H1 (cell line): ENCODE results near the gene TLE3. TPM values are rescaled to one million over a fixed set of nuclear protein-coding genes. Genes with fewer than 3 reads are reported as not detected.

Source experiments
- CTCF ChIA-PET: fragments of 300-600 bp; sonication (Branson Sonifier 250); formaldehyde crosslinking; loops from one replicate; lab custom pipeline; 2021; ENCODE audit not compliant: partially characterized antibody; lab: Charles Lee
- POLR2A ChIA-PET: fragments of 300-600 bp; sonication (Branson Sonifier 250); formaldehyde crosslinking; loops from one replicate; lab custom pipeline; 2021; ENCODE audit warnings: inconsistent platforms; ENCODE audit not compliant: partially characterized antibody; lab: Charles Lee
- DNase-seq, 2 experiments: peaks; one replicate each; pipeline versions ENCODE4 v3.0.0 to v3.0.0-alpha.2; 2010 to 2022; ENCODE audit warnings: low spot score in 2 of 2, low read depth in 1 of 2, mixed read lengths in 1 of 2
- FAIRE-seq: peaks from 2 replicates; lab custom pipeline; 2011; peaks lifted over from hg19 to GRCh38; lab: Jason Lieb, UNC
- H2AFZ ChIP-seq: 2 replicates; pipeline ENCODE4 v1.8.1; 2012; ENCODE audit warnings: low read length, inconsistent platforms
- H2AK5ac ChIP-seq: 2 replicates; pipeline ENCODE4 v1.6.1; 2013; ENCODE audit warnings: low read depth, low read length
- H2BK120ac ChIP-seq: replicated peaks from 2 replicates; pipeline ENCODE3; 2013; ENCODE audit warnings: low read depth, low read length, inconsistent platforms
- H2BK12ac ChIP-seq: 2 replicates; pipeline ENCODE4 v1.6.1; 2013; ENCODE audit warnings: low read depth, low read length
- H2BK15ac ChIP-seq: 2 replicates; pipeline ENCODE4 v1.6.1; 2013; ENCODE audit warnings: low read length
- H2BK20ac ChIP-seq: 2 replicates; pipeline ENCODE4 v1.6.1; 2013; ENCODE audit warnings: low read length
- H2BK5ac ChIP-seq: 2 replicates; pipeline ENCODE4 v1.6.1; 2013; ENCODE audit warnings: low read depth, low read length
- H3K14ac ChIP-seq: 2 replicates; pipeline ENCODE4 v1.6.1; 2013; ENCODE audit warnings: inconsistent platforms; ENCODE audit not compliant: insufficient read length
- H3K18ac ChIP-seq: 2 replicates; pipeline ENCODE4 v1.6.1; 2013; ENCODE audit warnings: low read length; ENCODE audit errors: extremely low read depth
- H3K23ac ChIP-seq: 2 replicates; pipeline ENCODE4 v1.6.1; 2013; ENCODE audit warnings: inconsistent platforms; ENCODE audit not compliant: insufficient read length
- H3K23me2 ChIP-seq: 2 replicates; pipeline ENCODE4 v1.6.1; 2013; ENCODE audit warnings: low read depth, low read length
- H3K27ac ChIP-seq: 2 replicates; pipeline ENCODE4 v1.6.1; 2011; ENCODE audit warnings: low read depth, low read length, inconsistent platforms
- H3K27me3 ChIP-seq, 4 experiments: replicated peaks in 1 of 4; 1 replicate in 1 of 4; 2 replicates in 3 of 4; pipeline versions ENCODE4 v1.6.1 to v1.8.1; 2011 to 2013; ENCODE audit warnings: low read length in 3 of 4, mild to moderate bottlenecking in 3 of 4, inconsistent platforms in 2 of 4, mixed read lengths in 2 of 4, moderate library complexity in 1 of 4; ENCODE audit not compliant: control insufficient read depth in 3 of 4, insufficient read depth in 3 of 4; ENCODE audit errors: extremely low read depth in 1 of 4
- H3K36me3 ChIP-seq, 4 experiments: 2 replicates each; pipeline versions ENCODE4 v1.6.1 to v1.8.1; 2011 to 2013; ENCODE audit warnings: mild to moderate bottlenecking in 4 of 4, low read length in 3 of 4, moderate library complexity in 2 of 4, control low read depth in 1 of 4, inconsistent platforms in 1 of 4; ENCODE audit not compliant: insufficient read depth in 4 of 4, control insufficient read depth in 2 of 4
- H3K4ac ChIP-seq: replicated peaks from 2 replicates; pipeline ENCODE3; 2013; ENCODE audit warnings: low read length, low read depth, mixed read lengths, inconsistent platforms; ENCODE audit not compliant: insufficient read length
- H3K4me1 ChIP-seq, 4 experiments: replicated peaks in 1 of 4; 1 replicate in 1 of 4; 2 replicates in 3 of 4; pipeline versions ENCODE4 v1.6.1 to v1.8.1; 2011 to 2013; ENCODE audit warnings: low read length in 3 of 4, inconsistent platforms in 2 of 4, mixed read lengths in 1 of 4; ENCODE audit not compliant: insufficient read depth in 4 of 4, control insufficient read depth in 3 of 4
- H3K4me2 ChIP-seq, 2 experiments: 2 replicates each; pipeline versions ENCODE4 v1.6.1 to v1.8.1; 2011 to 2013; ENCODE audit warnings: low read depth in 2 of 2, low read length in 2 of 2, control low read depth in 1 of 2, inconsistent platforms in 1 of 2, mild to moderate bottlenecking in 1 of 2; ENCODE audit not compliant: insufficient read depth in 1 of 2
- H3K4me3 ChIP-seq, 4 experiments: fragments of 200-600, 300-600 bp in 1 of 4; sonication (generic), shearing (Covaris generic), sonication (Bioruptor Twin) in 1 of 4; 2 replicates each; pipeline versions ENCODE4 v1.5.1 to v1.8.1; 2011 to 2016; ENCODE audit warnings: low read length in 4 of 4, low read depth in 3 of 4, control low read depth in 2 of 4, inconsistent platforms in 2 of 4, mild to moderate bottlenecking in 2 of 4, mixed read lengths in 1 of 4, moderate library complexity in 1 of 4; ENCODE audit not compliant: insufficient read depth in 2 of 4; ENCODE audit errors: extremely low read depth in 1 of 4
- H3K56ac ChIP-seq: replicated peaks from 2 replicates; pipeline ENCODE3; 2013; ENCODE audit warnings: low read depth, mild to moderate bottlenecking, mixed read lengths, low read length, inconsistent platforms; ENCODE audit not compliant: insufficient read length
- H3K79me1 ChIP-seq: 2 replicates; pipeline ENCODE4 v1.6.1; 2013; ENCODE audit warnings: low read depth, low read length, control low read depth
- H3K79me2 ChIP-seq, 2 experiments: 2 replicates each; pipeline versions ENCODE4 v1.6.1 to v1.8.1; 2012 to 2013; ENCODE audit warnings: low read length in 2 of 2, mild to moderate bottlenecking in 2 of 2, inconsistent platforms in 1 of 2; ENCODE audit not compliant: insufficient read depth in 2 of 2, control insufficient read depth in 1 of 2
- H3K9ac ChIP-seq, 4 experiments: replicated peaks in 1 of 4; 1 replicate in 1 of 4; 2 replicates in 3 of 4; pipeline versions ENCODE4 v1.6.1 to v1.8.1; 2011 to 2013; ENCODE audit warnings: low read depth in 3 of 4, low read length in 3 of 4, control low read depth in 2 of 4, mild to moderate bottlenecking in 2 of 4, moderate library complexity in 2 of 4, inconsistent platforms in 1 of 4; ENCODE audit errors: extremely low read depth in 1 of 4
- H3K9me3 ChIP-seq, 2 experiments: 2 replicates each; pipeline versions ENCODE4 v1.6.1 to v1.8.1; 2012 to 2013; ENCODE audit warnings: mild to moderate bottlenecking in 2 of 2, moderate library complexity in 2 of 2, control low read depth in 1 of 2, inconsistent platforms in 1 of 2, low read depth in 1 of 2, low read length in 1 of 2, mixed read lengths in 1 of 2; ENCODE audit not compliant: insufficient read depth in 2 of 2
- H4K20me1 ChIP-seq, 2 experiments: replicated peaks in 1 of 2; 2 replicates each; pipeline versions ENCODE3 to v1.8.1; 2011 to 2013; ENCODE audit warnings: inconsistent platforms in 2 of 2, low read length in 2 of 2, mild to moderate bottlenecking in 1 of 2; ENCODE audit not compliant: insufficient read depth in 2 of 2, control insufficient read depth in 1 of 2
- H4K5ac ChIP-seq: 2 replicates; pipeline ENCODE4 v1.6.1; 2013; ENCODE audit warnings: low read length, low read depth, mixed read lengths, inconsistent platforms; ENCODE audit not compliant: insufficient read length
- H4K8ac ChIP-seq: 2 replicates; pipeline ENCODE4 v1.8.0; 2013; ENCODE audit warnings: mild to moderate bottlenecking, moderate library complexity, low read length, inconsistent platforms; ENCODE audit not compliant: insufficient read depth; ENCODE audit errors: extremely low read depth
- H4K91ac ChIP-seq: replicated peaks from 2 replicates; pipeline ENCODE3; 2013; ENCODE audit warnings: low read length, mixed read lengths, inconsistent platforms; ENCODE audit not compliant: insufficient read length
- ASH2L ChIP-seq: fragments of 200-600, 300-600 bp; sonication (generic); IDR thresholded peaks from one replicate; pipeline ENCODE4 v1.7.1; 2017; ENCODE audit warnings: low read length
- ATF2 ChIP-seq: IDR thresholded peaks from 2 replicates; pipeline ENCODE4 v1.6.1; 2012; ENCODE audit warnings: low read length, inconsistent platforms
- CREB1 ChIP-seq: IDR thresholded peaks from 2 replicates; pipeline ENCODE4 v1.6.1; 2012; ENCODE audit warnings: inconsistent platforms
- CTBP2 ChIP-seq: IDR thresholded peaks from 2 replicates; pipeline ENCODE4 v1.7.0; 2011; ENCODE audit warnings: borderline replicate concordance, mild to moderate bottlenecking, moderate library complexity, mixed read lengths, low read length; ENCODE audit not compliant: insufficient read depth, insufficient read length
- JUN ChIP-seq: IDR thresholded peaks from 2 replicates; pipeline ENCODE4 v1.6.1; 2011; ENCODE audit warnings: low read depth, mild to moderate bottlenecking, improper control_type of control experiment, low read length
- KDM1A ChIP-seq: fragments of 200-600, 300-600 bp; sonication (generic); IDR thresholded peaks from 2 replicates; pipeline ENCODE4 v1.7.1; 2016; ENCODE audit warnings: mild to moderate bottlenecking, low read length, borderline replicate concordance
- KDM4A ChIP-seq: IDR thresholded peaks from one replicate; pipeline ENCODE4 v1.7.1; 2012; ENCODE audit warnings: low read depth, mild to moderate bottlenecking, moderate library complexity, low read length, inconsistent platforms; ENCODE audit not compliant: severe bottlenecking
- MAX ChIP-seq: IDR thresholded peaks from 2 replicates; pipeline ENCODE4 v1.6.1; 2012; ENCODE audit warnings: inconsistent platforms
- NRF1 ChIP-seq: IDR thresholded peaks from 2 replicates; pipeline ENCODE4 v1.6.1; 2011; ENCODE audit warnings: mild to moderate bottlenecking, low read depth, low read length, improper control_type of control experiment
- POLR2A ChIP-seq, 2 experiments: IDR thresholded peaks; 1 replicate in 1 of 2; 2 replicates in 1 of 2; pipeline ENCODE4 v1.6.1; 2011; ENCODE audit warnings: low read depth in 2 of 2, low read length in 2 of 2, mild to moderate bottlenecking in 2 of 2; ENCODE audit errors: control extremely low read depth in 1 of 2
- RFX5 ChIP-seq: IDR thresholded peaks from 2 replicates; pipeline ENCODE4 v1.6.1; 2011; ENCODE audit warnings: low read depth, low read length, improper control_type of control experiment, borderline replicate concordance
- RXRA ChIP-seq: IDR thresholded peaks from 2 replicates; pipeline ENCODE4 v1.6.1; 2011; ENCODE audit warnings: low read depth, mild to moderate bottlenecking, low read length, moderate library complexity; ENCODE audit not compliant: insufficient read depth
- TEAD4 ChIP-seq: IDR thresholded peaks from 2 replicates; pipeline ENCODE4 v1.6.1; 2012; ENCODE audit warnings: low read depth, low read length, inconsistent platforms, mixed read lengths
- WGBS, 2 experiments: shearing (Covaris generic) in 1 of 2; methylation state at CpG; one replicate each; pipeline versions ENCODE4 v1.1.6 to v1.1.7; 2013 to 2015; ENCODE audit warnings: low lambda C conversion rate in 2 of 2, mixed read lengths in 2 of 2, inconsistent platforms in 1 of 2, low coverage in 1 of 2, missing lambda C conversion rate in 1 of 2; ENCODE audit not compliant: insufficient replicate concordance in 2 of 2, insufficient coverage in 1 of 2, insufficient read length in 1 of 2; ENCODE audit errors: extremely low coverage in 1 of 2, missing lambda C conversion rate in 1 of 2; 5-methylcytosine and 5-hydroxymethylcytosine counted together
- polyA plus RNA-seq, 7 experiments: library from polyadenylated mRNA; depleted of rRNA in 3 of 7; stranded (reverse) in 5 of 7; unstranded in 2 of 7; fragments of >200 nt in 5 of 7; fragments of 200-250 nt in 2 of 7; gene quantifications; 1 replicate in 5 of 7; 2 replicates in 1 of 7; 4 replicates in 1 of 7; pipeline versions ENCODE4 v1.2.1 to v1.2.3, GENCODE V29; 2011 to 2013; ENCODE audit warnings: missing spikeins in 2 of 7, mixed read lengths in 2 of 7
- total RNA-seq: library from RNA; stranded (reverse); fragmentation: NEBNext Ultra II Directional; extraction: Animal tissue kit (Norgen Biotek cat#: 25700); gene quantifications from 2 replicates; pipeline ENCODE4 v1.2.1, GENCODE V29; 2021

TLE3 gene
- total and polyA plus RNA-seq, 2 of the 8 experiments (the other 6 are each of a cell fraction or from before 2014, with no cell fraction given): 25.1 to 61.2 TPM

GRCh38 chr15:70050441-70050840 lies 47.3 kb downstream of the TLE3 start:
- Histone ChIP-seq H4K8ac (no peak overlapping the region), H3K23ac (no peak overlapping the region), H3K4ac (no peak overlapping the region), H3K14ac (no peak overlapping the region), H3K18ac (no peak overlapping the region), H3K79me1 (no peaks in the 10 kb centered on the region), H2BK20ac (no peak overlapping the region), H3K79me2 (no peaks in the 10 kb centered on the region), H3K36me3 (peaks cover 27 to 66% (median 49%) of the 10 kb centered on the region in 4 experiments), H3K56ac (no peak overlapping the region), H4K20me1 (peaks cover 6 to 11% of the 10 kb centered on the region in 2 experiments), H3K4me2 (no peak overlapping the region), H3K4me1 (peaks cover 0 to 7% (median 3%) of the 10 kb centered on the region in 4 experiments; a peak in 5 of 7 replicates), H2BK120ac (no peak overlapping the region), H4K5ac (no peak overlapping the region), H2AK5ac (no peak overlapping the region), H3K27me3 (no peaks in the 10 kb centered on the region), H3K9me3 (no peaks in the 10 kb centered on the region), H2AFZ (no peak overlapping the region), H3K4me3 (no peak overlapping the region), H3K9ac (no peak overlapping the region), H2BK5ac (no peak overlapping the region), H3K27ac (no peak overlapping the region), H2BK12ac (no peak overlapping the region), H2BK15ac (no peak overlapping the region), H4K91ac (no peak overlapping the region), H3K23me2 (no peaks in the 10 kb centered on the region)
- DNase-seq (no peak), FAIRE-seq (no peak)
- POLR2A ChIA-PET: no interaction called here
- WGBS, 2 experiments: 93 to 100% methylated on average over 2 to 9 of the region's 9 CpGs
- CTCF ChIA-PET: no interaction called here
- no peak for TF ChIP-seq MAX
- TF ChIP-seq JUN: no peak
- no peak for TF ChIP-seq ASH2L
- TF ChIP-seq RFX5: no peak
- TF ChIP-seq CREB1: no peak
- no peak for TF ChIP-seq KDM1A
- TF ChIP-seq NRF1: no peak
- TF ChIP-seq CTBP2: no peak
- TF ChIP-seq TEAD4: no peak
- no peak for TF ChIP-seq RXRA
- no peak for TF ChIP-seq POLR2A (IDR thresholded peaks at IDR 0.05; ENCODE audit: control extremely low read depth in 1 of 2, low read depth in 2 of 2, low read length in 2 of 2)
- no peak for TF ChIP-seq ATF2
- TF ChIP-seq KDM4A: no peak
